GM12878 (cell line): Measurements from ENCODE around the gene PPM1D.

Experiments
- BRCA1 ChIP-seq: IDR thresholded peaks from 2 replicates; pipeline ENCODE4 v1.6.1; 2011; ENCODE audit warnings: low read depth, low read length, improper control_type of control experiment
- CEBPB ChIP-seq, 2 experiments: fragments of 150-350 bp in 1 of 2; IDR thresholded peaks; 2 replicates each; pipeline ENCODE4 v1.6.1; 2012 to 2014; ENCODE audit warnings: low read depth in 2 of 2, low read length in 2 of 2, borderline replicate concordance in 1 of 2, inconsistent platforms in 1 of 2
- EZH2 ChIP-seq: IDR thresholded peaks from 2 replicates; pipeline ENCODE4 v1.6.1; 2012; ENCODE audit warnings: low read depth, mild to moderate bottlenecking, control low read depth, inconsistent platforms, low read length, borderline replicate concordance; ENCODE audit not compliant: control insufficient read depth
- FOXM1 ChIP-seq: IDR thresholded peaks from 2 replicates; pipeline ENCODE4 v1.6.1; 2012; ENCODE audit warnings: low read depth, mild to moderate bottlenecking, inconsistent platforms, low read length, moderate library complexity
- MEF2A ChIP-seq: IDR thresholded peaks from 2 replicates; pipeline ENCODE4 v1.6.1; 2011; ENCODE audit warnings: low read depth, mild to moderate bottlenecking, low read length, moderate library complexity; ENCODE audit not compliant: insufficient read depth
- NR2F1 ChIP-seq: fragments of 450-650 bp; conservative IDR thresholded peaks from 2 replicates; pipeline ENCODE4 v1.6.1; 2017; ENCODE audit warnings: mild to moderate bottlenecking
- POLR2A ChIP-seq: IDR thresholded peaks from 2 replicates; pipeline ENCODE4 v1.6.1; 2011; ENCODE audit warnings: low read depth, mild to moderate bottlenecking, low read length
- SMC3 ChIP-seq: IDR thresholded peaks from 2 replicates; pipeline ENCODE4 v1.6.1; 2011; ENCODE audit warnings: low read length, improper control_type of control experiment, borderline replicate concordance
- TCF7 ChIP-seq: IDR thresholded peaks from 2 replicates; pipeline ENCODE4 v1.6.1; 2014; ENCODE audit warnings: antibody characterized with exemption, borderline replicate concordance
- USF2 ChIP-seq: IDR thresholded peaks from 2 replicates; pipeline ENCODE4 v1.6.1; 2011; ENCODE audit warnings: low read depth, low read length, improper control_type of control experiment, borderline replicate concordance
- YBX1 ChIP-seq: fragments of 450-650 bp; IDR thresholded peaks from 2 replicates; pipeline ENCODE4 v1.6.1; 2016; ENCODE audit warnings: antibody characterized with exemption
- YY1 ChIP-seq: IDR thresholded peaks from 2 replicates; pipeline ENCODE4 v1.6.1; 2011; ENCODE audit warnings: low read depth, mild to moderate bottlenecking, low read length
- TF ChIP-seq, protein P1 (sequence below), 3 experiments: IDR thresholded peaks in 2 of 3; conservative IDR thresholded peaks in 1 of 3; 2 replicates each; pipeline ENCODE4 v1.5.1; 2011; ENCODE audit warnings: low read depth in 3 of 3, low read length in 3 of 3, mild to moderate bottlenecking in 3 of 3, control low read depth in 2 of 3, moderate library complexity in 2 of 3, inconsistent platforms in 1 of 3, mixed read lengths in 1 of 3; ENCODE audit not compliant: control insufficient read depth in 2 of 3, insufficient read depth in 1 of 3; ENCODE audit errors: extremely low read depth in 1 of 3
- TF ChIP-seq, protein P2 (sequence below): IDR thresholded peaks from 2 replicates; pipeline ENCODE4 v1.6.1; 2012; ENCODE audit warnings: improper control_type of control experiment, low read depth, low read length; ENCODE audit not compliant: insufficient replicate concordance

DNA sequence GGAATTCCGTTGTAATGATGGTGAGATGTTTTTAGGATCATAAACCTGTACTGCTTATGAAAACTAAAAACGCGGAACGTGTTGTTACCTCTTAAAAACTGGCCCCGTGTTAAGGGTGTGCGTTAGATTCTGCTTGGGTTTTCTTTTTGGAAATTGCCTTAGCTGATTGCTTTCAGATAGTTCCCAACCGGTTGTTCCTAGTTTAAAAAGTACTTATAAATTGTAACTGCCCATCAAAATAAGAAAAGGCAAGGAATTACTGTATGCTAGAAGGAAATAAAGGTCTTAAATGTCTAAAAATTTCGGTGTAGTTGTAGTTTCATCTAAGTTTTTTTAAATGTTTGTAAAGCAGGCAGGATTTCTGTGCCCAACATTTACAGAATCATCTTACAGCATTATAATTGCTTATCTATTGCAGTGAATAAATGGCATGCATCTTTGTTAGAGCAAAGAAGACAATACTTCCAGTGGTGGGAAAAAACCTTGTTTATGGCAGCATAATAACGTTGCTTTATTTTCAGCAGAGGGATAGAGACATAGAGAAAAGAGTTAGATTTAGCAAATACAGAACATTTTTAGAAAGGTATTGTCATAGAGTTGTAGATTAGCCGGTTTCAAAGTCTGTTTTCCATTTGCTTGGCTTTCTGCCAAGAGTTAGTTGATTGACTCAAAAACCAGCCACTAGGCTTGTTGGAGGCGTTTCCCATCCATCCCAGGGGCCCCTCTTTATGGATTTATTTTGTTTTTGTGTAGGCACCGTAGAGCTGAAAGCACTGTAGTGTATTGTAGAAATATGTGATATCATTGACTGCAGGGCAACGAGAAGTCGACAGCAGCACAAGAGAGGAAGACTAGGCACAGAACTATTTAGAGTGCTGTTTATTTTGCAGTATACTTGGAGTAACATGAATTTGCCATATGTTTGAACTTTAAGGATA lies 1.7 kb downstream of the PPM1D start:
- TF ChIP-seq EZH2 = no peak
- TF ChIP-seq, protein P1, sequence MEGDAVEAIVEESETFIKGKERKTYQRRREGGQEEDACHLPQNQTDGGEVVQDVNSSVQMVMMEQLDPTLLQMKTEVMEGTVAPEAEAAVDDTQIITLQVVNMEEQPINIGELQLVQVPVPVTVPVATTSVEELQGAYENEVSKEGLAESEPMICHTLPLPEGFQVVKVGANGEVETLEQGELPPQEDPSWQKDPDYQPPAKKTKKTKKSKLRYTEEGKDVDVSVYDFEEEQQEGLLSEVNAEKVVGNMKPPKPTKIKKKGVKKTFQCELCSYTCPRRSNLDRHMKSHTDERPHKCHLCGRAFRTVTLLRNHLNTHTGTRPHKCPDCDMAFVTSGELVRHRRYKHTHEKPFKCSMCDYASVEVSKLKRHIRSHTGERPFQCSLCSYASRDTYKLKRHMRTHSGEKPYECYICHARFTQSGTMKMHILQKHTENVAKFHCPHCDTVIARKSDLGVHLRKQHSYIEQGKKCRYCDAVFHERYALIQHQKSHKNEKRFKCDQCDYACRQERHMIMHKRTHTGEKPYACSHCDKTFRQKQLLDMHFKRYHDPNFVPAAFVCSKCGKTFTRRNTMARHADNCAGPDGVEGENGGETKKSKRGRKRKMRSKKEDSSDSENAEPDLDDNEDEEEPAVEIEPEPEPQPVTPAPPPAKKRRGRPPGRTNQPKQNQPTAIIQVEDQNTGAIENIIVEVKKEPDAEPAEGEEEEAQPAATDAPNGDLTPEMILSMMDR (IDR thresholded peaks at IDR 0.05 in 2 of 3, conservative IDR thresholded peaks at IDR 0.05 in 1 of 3; ENCODE audit: control insufficient read depth in 2 of 3, extremely low read depth in 1 of 3, insufficient read depth in 1 of 3, low read depth in 3 of 3, low read length in 3 of 3) = no peak
- no peak for TF ChIP-seq SMC3
- TF ChIP-seq POLR2A = no peak
- TF ChIP-seq TCF7 = no peak
- TF ChIP-seq NR2F1 = no peak
- TF ChIP-seq FOXM1 = no peak
- no peak for TF ChIP-seq YBX1
- TF ChIP-seq BRCA1 = no peak
- TF ChIP-seq YY1 = no peak
- TF ChIP-seq CEBPB (IDR thresholded peaks at IDR 0.05; ENCODE audit: borderline replicate concordance in 1 of 2, low read depth in 2 of 2, low read length in 2 of 2) = no peak
- TF ChIP-seq, protein P2, sequence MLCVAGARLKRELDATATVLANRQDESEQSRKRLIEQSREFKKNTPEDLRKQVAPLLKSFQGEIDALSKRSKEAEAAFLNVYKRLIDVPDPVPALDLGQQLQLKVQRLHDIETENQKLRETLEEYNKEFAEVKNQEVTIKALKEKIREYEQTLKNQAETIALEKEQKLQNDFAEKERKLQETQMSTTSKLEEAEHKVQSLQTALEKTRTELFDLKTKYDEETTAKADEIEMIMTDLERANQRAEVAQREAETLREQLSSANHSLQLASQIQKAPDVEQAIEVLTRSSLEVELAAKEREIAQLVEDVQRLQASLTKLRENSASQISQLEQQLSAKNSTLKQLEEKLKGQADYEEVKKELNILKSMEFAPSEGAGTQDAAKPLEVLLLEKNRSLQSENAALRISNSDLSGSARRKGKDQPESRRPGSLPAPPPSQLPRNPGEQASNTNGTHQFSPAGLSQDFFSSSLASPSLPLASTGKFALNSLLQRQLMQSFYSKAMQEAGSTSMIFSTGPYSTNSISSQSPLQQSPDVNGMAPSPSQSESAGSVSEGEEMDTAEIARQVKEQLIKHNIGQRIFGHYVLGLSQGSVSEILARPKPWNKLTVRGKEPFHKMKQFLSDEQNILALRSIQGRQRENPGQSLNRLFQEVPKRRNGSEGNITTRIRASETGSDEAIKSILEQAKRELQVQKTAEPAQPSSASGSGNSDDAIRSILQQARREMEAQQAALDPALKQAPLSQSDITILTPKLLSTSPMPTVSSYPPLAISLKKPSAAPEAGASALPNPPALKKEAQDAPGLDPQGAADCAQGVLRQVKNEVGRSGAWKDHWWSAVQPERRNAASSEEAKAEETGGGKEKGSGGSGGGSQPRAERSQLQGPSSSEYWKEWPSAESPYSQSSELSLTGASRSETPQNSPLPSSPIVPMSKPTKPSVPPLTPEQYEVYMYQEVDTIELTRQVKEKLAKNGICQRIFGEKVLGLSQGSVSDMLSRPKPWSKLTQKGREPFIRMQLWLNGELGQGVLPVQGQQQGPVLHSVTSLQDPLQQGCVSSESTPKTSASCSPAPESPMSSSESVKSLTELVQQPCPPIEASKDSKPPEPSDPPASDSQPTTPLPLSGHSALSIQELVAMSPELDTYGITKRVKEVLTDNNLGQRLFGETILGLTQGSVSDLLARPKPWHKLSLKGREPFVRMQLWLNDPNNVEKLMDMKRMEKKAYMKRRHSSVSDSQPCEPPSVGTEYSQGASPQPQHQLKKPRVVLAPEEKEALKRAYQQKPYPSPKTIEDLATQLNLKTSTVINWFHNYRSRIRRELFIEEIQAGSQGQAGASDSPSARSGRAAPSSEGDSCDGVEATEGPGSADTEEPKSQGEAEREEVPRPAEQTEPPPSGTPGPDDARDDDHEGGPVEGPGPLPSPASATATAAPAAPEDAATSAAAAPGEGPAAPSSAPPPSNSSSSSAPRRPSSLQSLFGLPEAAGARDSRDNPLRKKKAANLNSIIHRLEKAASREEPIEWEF = no peak
- TF ChIP-seq MEF2A = no peak
- TF ChIP-seq USF2 = no peak
